Measurements from ENCODE around the gene ALCAM. TPM values are rescaled to one million over a fixed set of nuclear protein-coding genes. Genes with fewer than 3 reads are reported as not detected.

ALCAM gene
- total and polyA plus RNA-seq, 2 of the 8 experiments (the other 6 are each of a cell fraction or from before 2014, with no cell fraction given), result 10.8 to 33.0 TPM

- Histone ChIP-seq H4K91ac (replicated peaks; ENCODE audit: insufficient read length, low read length) (no peak overlapping the region), H2BK12ac (ENCODE audit: low read depth, low read length) (no peak overlapping the region), H3K27me3 (replicated peaks in 1 of 4; ENCODE audit: control insufficient read depth in 3 of 4, extremely low read depth in 1 of 4, insufficient read depth in 3 of 4, low read length in 3 of 4) (no peaks in the 10 kb centered on the region), H3K4ac (replicated peaks; ENCODE audit: insufficient read length, low read depth, low read length) (no peak overlapping the region), H3K14ac (ENCODE audit: insufficient read length) (no peak overlapping the region), H2AFZ (ENCODE audit: low read length) (no peak overlapping the region), H2BK15ac (ENCODE audit: low read length) (no peak overlapping the region), H3K9me3 (ENCODE audit: insufficient read depth in 2 of 2, low read depth in 1 of 2, low read length in 1 of 2) (no peaks in the 10 kb centered on the region), H3K4me1 (replicated peaks in 1 of 4; ENCODE audit: control insufficient read depth in 3 of 4, insufficient read depth in 4 of 4, low read length in 3 of 4) (peaks cover 0 to 3% (median 0%) of the 10 kb centered on the region in 4 experiments; a peak in 1 of 7 replicates), H3K79me1 (ENCODE audit: low read depth, low read length) (no peaks in the 10 kb centered on the region), H3K36me3 (ENCODE audit: control insufficient read depth in 2 of 4, insufficient read depth in 4 of 4, low read length in 3 of 4) (no peaks in the 10 kb centered on the region), H2BK5ac (ENCODE audit: low read depth, low read length) (no peak overlapping the region), H4K8ac (ENCODE audit: extremely low read depth, insufficient read depth, low read length) (no peak overlapping the region), H3K23me2 (ENCODE audit: low read depth, low read length) (no peaks in the 10 kb centered on the region), H3K9ac (replicated peaks in 1 of 4; ENCODE audit: extremely low read depth in 1 of 4, low read depth in 3 of 4, low read length in 3 of 4) (no peak overlapping the region), H3K27ac (ENCODE audit: low read depth, low read length) (no peak overlapping the region), H3K4me3 (ENCODE audit: extremely low read depth in 1 of 4, insufficient read depth in 2 of 4, low read depth in 3 of 4, low read length in 4 of 4) (no peak overlapping the region), H4K5ac (ENCODE audit: insufficient read length, low read depth, low read length) (no peak overlapping the region), H3K56ac (replicated peaks; ENCODE audit: insufficient read length, low read depth, low read length) (no peak overlapping the region), H3K23ac (ENCODE audit: insufficient read length) (no peak overlapping the region), H3K79me2 (ENCODE audit: control insufficient read depth in 1 of 2, insufficient read depth in 2 of 2, low read length in 2 of 2) (no peaks in the 10 kb centered on the region; a peak in 1 of 4 replicates), H3K18ac (ENCODE audit: extremely low read depth, low read length) (no peak overlapping the region), H2BK120ac (replicated peaks; ENCODE audit: low read depth, low read length) (no peak overlapping the region), H3K4me2 (ENCODE audit: insufficient read depth in 1 of 2, low read depth in 2 of 2, low read length in 2 of 2) (no peak overlapping the region), H2AK5ac (ENCODE audit: low read depth, low read length) (no peak overlapping the region), H2BK20ac (ENCODE audit: low read length) (no peak overlapping the region), H4K20me1 (replicated peaks in 1 of 2; ENCODE audit: control insufficient read depth in 1 of 2, insufficient read depth in 2 of 2, low read length in 2 of 2) (no peaks in the 10 kb centered on the region)
- WGBS, 2 experiments (ENCODE audit: extremely low coverage in 1 of 2, insufficient coverage in 1 of 2, insufficient read length in 1 of 2, insufficient replicate concordance in 2 of 2, low coverage in 1 of 2, low lambda C conversion rate in 2 of 2, missing lambda C conversion rate in 1 of 2), result 85% methylated on average over 4 of the region's 4 CpGs; no CpG with 5 or more reads in 1 of the 2 experiments
- CTCF ChIA-PET (ENCODE audit: partially characterized antibody), result interaction anchor here (0.8 kb wide), 1 partner anchor 49 kb away, joined by 3 read pairs; no protein-coding TSS in a partner anchor
- FAIRE-seq (no peak), DNase-seq (ENCODE audit: low read depth in 1 of 2, low spot score in 2 of 2) (no peak)
- POLR2A ChIA-PET (ENCODE audit: partially characterized antibody), result no interaction called here
- TF ChIP-seq TEAD4 (IDR thresholded peaks at IDR 0.05; ENCODE audit: low read depth, low read length) (no peak), CHD2 (IDR thresholded peaks at IDR 0.05; ENCODE audit: low read length) (no peak), ASH2L (IDR thresholded peaks at IDR 0.05; ENCODE audit: low read length) (no peak), SIX5 (IDR thresholded peaks at IDR 0.05; ENCODE audit: low read depth, low read length) (no peak), ATF2 (IDR thresholded peaks at IDR 0.05; ENCODE audit: low read length) (no peak), TAF1 (IDR thresholded peaks at IDR 0.05; ENCODE audit: low read depth, low read length) (no peak), CHD1 (IDR thresholded peaks at IDR 0.05; ENCODE audit: low read depth, low read length) (no peak), FOSL1 (IDR thresholded peaks at IDR 0.05; ENCODE audit: insufficient read depth, low read depth, low read length) (no peak), POLR2AphosphoS5 (IDR thresholded peaks at IDR 0.05; ENCODE audit: low read depth, low read length) (no peak), SRF (IDR thresholded peaks at IDR 0.05; ENCODE audit: low read depth, low read length) (no peak)
Observed at GRCh38 chr3:105425153-105425502, 58.4 kb downstream of the ALCAM start.

Data from H1 (cell line).